Stimulated activated CD8-positive, alpha-beta memory T cell treated with anti-CD3 and anti-CD28 coated beads, Interleukin-7, amount 100 ng/mL, for 48 hours (primary cell): ENCODE data around the gene MEGF9.
"Not testable (repeated sequence)": the region's sequence is repeated elsewhere in the genome, so short reads cannot be mapped to it uniquely, and the experiment has no call there.

Source experiments
- DNase-seq, 2 donors: peaks; one replicate each; pipeline ENCODE4 v3.0.0-alpha.2; 2020; ENCODE audit warnings: low read depth in 1 of 2; ENCODE audit errors: extremely low read depth in 1 of 2

The MEGF9 gene

DNA sequence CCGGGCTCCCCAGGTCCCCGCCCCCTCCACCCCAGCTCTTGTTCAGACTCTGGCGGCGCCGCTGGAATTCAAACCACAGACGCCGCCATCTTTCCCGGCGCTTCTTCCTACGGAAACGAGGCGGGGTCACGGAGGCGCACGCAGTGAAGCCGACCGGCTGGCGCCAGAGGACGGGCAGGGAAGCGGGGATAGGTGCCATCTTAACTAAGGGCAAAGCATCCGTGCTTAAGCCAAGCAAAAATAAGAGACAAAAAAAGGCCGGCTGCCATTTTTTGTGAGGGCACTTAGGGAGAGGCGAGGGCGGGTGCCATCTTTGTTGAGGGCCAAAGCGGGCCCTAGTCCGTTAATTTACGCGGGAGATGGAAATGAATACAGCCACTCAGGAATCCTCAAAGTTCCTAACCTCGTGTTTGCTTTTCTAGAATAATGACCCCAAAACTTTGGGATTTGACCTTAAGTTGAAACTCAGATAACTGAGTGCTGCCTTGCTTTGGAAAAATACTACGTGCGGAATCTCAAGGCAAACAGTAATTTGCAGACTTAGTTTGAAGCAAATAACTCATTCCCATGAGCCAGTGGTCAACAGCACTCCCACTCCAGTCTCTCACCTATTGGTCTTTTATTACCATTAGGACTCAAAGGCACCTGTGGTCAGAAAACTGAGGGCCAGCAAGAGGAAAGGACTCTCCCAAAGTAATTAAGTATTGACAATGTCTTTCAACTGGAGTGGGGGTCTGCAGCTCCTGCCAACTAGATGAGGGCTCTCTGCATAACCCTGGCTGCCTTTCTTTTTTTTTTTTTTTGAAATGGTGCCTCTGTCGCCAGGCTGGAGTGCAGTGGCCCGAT lies 134.0 kb downstream of the MEGF9 start, which contains the start of gene CDK5RAP2:
Gene CDK5RAP2, minus strand, starts transcription at position 117 of the 846 bp plus-strand sequence. CDS start 189 bp downstream, outside the sequence.
- DNase-seq: peak; percentile 79 to 91

GRCh38 chr9:120579139-120580050 lies 134.9 kb downstream of the MEGF9 start:
- DNase-seq: no peak

- no peak for DNase-seq
Observed at GRCh38 chr9:120574473-120574872, 139.8 kb downstream of the MEGF9 start.

DNA sequence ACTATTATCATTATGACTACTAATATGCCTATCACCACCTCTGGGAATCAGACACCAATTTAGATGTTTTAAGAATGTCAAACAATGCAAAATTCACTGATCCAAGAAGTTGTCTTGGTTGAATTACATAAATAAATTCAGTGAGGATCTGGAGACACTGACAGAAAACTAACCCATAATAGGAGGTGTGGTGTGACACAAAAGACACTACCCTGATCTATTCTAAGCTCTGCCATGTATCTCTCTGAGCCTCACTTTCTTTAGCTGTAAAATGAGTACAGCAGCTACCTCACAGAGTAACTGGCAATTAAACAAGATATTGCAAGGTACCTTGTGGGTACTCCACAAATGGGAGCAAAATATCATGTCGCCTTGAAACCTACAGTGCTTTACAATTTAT lies 141.8 kb downstream of the MEGF9 start:
- DNase-seq: no peak

- DNase-seq: no peak
Observed at GRCh38 chr9:120571443-120572257, 142.6 kb downstream of the MEGF9 start.

GRCh38 chr9:120570296-120570695 lies 144.0 kb downstream of the MEGF9 start:
- DNase-seq: no peak

- no peak for DNase-seq
Observed at GRCh38 chr9:120569556-120569955, 144.7 kb downstream of the MEGF9 start.

DNA sequence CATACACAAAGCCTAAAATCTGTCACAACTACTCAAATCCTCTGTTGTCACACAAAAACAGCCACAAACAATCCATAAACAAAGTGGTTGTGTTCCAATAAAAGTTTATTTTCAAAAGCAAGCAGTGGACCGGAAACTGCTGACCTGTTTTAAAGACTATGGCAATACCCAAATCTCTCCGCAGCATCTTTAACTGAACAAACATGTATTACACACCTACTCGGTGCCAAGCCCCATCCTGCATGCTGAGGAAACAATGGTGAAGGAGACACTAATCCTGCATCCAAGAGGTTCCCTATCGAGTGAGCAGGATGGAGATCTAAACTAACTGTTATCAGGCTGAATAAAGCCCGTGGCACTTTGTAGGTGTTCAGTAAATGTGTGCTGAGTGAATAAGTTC lies 145.5 kb downstream of the MEGF9 start:
- no peak for DNase-seq

DNA sequence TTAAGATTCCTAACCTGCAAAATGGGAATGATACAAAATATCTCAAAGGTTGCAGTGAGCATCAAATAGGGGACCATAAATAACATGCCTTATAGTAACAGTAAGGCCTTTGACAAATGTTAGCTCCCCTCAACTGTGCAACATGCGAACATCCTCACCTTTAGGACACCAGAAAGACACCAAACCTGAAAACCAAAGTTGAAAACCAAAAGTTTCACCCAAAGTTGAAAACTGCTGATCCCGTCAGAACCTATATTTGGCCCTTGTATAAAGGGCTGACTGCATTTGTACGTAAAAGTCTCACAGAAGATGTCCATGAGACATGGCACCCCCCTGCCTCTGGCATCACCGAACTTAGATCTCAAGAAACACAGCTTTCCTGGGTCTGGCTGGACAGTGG lies 146.4 kb downstream of the MEGF9 start:
- no peak for DNase-seq

DNA sequence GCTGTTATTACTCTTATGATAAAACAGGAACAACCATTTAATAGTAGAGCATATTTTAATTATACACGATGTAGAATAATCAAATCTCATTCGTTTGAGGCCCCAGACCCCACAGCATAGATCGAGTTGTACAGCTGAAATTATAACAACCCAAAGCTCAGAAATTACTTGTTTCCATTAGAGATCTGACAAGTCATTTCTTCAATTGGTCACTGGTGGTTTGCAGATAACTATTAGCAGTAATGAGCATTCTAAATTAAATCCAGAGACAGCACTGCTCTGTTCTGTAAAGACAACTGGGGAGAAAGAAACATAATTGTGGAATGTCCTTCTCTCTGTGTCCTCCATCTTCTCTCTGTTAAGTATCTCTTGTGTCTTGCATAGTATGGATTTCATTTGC lies 147.2 kb downstream of the MEGF9 start:
- no peak for DNase-seq

DNA sequence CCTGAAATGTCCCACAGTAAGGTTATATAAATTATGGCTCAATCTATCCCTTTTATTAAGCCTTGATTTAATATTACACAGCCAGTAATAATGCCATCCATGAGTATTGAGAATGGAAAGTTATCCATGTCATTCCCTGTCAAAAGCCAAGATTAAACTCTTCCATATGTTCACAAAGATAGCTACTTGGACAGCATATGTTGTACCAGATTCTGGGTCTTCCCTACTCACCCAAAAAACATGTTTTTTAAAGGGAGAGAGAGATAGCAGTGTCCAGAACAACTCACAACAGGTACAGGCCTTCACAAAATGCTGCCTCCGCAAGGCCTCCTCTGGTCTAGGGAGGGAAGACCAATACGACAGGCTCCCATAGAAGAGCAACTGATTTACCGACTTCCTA lies 149.7 kb downstream of the MEGF9 start:
- DNase-seq: no peak

DNA sequence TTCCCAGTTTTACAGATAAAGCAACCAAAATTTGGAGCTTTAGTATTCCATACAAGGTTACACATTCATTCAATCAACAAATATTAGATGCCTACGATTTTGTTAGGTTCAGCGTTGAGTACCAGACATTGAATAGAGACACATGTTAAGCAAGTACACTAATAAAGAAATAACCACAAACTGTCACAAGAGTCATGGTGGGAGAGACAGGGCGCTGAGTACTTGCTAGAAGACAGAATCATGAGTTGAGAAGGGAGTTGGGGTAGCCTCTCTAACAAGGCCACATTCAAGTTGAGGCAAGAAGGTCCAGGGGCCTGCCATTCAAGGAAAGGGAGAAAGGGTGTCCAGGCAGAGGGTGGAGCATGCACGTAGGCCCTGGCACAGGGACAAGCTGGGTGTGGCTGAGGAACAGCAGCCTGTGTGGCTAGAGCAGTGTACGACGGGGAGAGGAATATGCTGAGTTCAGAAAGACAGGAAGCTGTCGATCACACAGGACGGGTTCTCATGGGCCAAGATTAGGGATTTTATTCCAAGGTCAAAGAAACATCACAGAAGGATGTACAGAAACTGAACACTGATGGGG lies 151.3 kb downstream of the MEGF9 start:
- DNase-seq: no peak

DNA sequence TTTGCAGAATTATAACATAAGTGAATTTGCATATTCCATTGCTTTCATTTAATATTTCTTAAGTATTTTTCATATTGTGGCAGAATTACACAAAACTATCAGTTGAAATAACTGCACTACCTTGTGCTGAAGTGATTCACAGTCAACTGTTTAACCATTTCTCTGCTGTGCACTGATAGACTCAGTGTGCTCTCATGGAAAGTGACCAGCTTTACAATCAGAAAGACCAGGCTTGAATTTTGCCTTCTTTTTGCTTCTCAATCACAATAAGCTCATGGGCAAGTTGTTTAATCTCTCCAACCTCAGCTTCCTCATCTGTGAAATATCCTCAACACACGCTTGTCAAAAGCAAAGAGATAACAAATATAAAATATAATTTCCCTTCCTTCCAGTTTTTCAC lies 152.6 kb downstream of the MEGF9 start:
- no peak for DNase-seq

DNA sequence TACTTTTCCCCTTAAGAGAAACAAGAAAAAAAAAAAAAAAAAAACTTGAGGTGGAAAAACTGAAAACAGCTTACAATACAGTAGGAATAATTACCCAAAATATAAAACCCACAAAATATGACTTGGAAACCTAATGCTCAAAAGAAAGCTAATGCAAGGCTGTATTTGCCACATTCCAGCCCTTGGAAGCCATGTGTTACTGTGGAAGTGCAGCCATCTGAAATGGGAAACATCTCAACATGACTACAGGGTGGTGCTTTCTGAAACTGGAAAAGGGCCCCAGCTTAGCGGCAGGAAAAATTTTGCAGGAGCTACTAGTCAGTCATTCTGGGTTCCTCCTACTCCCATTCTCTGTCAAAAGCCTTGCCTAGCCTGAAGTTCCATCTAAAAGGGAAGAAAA lies 154.7 kb downstream of the MEGF9 start:
- no peak for DNase-seq

DNA sequence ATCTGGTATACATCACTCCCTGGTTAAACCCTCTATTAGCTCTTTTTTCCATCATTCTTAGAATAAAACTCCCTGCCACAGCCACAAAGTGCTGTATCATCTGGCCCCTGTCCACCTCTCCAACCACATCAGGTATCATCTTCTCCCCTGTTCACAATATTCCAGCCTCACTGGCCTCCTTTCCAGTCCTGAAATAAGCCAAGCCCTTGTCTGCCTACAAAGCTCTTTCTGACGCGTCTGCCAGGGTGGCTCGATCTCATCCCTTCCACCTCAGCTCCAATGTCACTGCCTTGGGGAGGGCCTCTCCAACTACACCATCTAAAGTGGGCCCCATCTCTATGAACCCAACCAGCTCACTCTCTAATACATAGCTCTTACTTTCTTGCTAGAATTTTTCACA lies 155.8 kb downstream of the MEGF9 start:
- no peak for DNase-seq

DNA sequence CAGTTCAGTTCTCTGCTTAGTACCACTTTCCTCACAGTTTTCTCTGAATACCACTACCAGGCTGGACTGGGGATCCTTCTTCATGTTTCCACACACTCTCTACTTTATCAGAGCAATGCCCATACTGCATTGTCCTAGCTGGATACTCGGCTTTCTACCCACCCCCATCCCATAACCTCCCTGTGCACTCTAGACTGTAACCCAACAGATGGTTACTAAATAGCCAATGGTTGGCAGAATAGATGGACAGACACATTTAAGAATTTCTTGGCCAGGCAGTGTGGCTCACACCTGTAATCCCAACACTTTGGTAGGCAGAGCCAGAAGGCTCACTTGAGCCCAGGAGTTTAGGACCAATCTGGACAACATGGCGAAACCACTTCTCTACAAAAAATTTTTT lies 157.1 kb downstream of the MEGF9 start:
- no peak for DNase-seq

DNA sequence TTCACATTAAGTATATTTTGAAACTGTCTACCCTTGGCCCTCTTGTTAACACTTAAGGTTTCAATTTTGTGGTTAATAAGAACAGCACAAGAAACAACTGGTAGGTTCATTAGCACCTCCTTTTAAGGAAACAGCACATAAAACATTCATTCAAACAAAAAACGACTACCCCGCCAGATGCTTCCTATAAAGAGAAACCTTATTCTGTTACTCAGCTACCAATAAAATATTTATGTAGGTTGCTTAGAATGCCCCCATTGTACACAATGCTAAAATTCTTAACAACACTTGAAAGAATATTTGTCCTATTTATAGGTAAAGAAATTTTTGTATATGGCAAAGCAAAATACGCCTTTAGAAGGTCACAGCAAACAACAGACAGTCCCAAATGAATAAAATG lies 157.5 kb downstream of the MEGF9 start:
- DNase-seq: no peak

- no peak for DNase-seq
Observed at GRCh38 chr9:120555839-120556238, 158.4 kb downstream of the MEGF9 start.

DNA sequence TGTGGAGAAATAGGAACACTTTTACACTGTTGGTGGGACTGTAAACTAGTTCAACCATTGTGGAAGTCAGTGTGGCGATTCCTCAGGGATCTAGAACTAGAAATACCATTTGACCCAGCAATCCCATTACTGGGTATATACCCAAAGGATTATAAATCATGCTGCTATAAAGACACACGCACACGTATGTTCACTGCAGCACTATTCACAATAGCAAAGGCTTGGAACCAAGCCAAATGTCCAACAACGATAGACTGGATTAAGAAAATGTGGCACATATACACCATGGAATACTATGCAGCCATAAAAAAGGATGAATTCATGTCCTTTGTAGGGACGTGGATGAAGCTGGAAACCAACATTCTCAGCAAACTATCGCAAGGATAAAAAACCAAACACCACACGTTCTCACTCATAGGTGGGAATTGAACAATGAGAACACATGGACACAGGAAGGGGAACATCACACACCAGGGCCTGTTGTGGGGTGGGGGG lies 162.0 kb downstream of the MEGF9 start:
- DNase-seq: not testable (repeated sequence)
